Sigmoid colon (tissue), 4 donors: ENCODE measurements around the gene CLDN10.

Experiments used
- CTCF ChIP-seq, 4 experiments: fragments of 450-650 bp in 3 of 4; fragments of 200-600 bp in 1 of 4; IDR thresholded peaks; one replicate each; pipeline ENCODE4 v1.5.1; 2016 to 2019; ENCODE audit warnings: antibody characterized with exemption in 4 of 4, mild to moderate bottlenecking in 3 of 4, moderate library complexity in 2 of 4
- POLR2A ChIP-seq, 2 donors: fragments of 450-650 bp; IDR thresholded peaks; one replicate each; pipeline ENCODE4 v1.6.1; 2016; ENCODE audit warnings: antibody characterized with exemption in 2 of 2, mild to moderate bottlenecking in 2 of 2, moderate library complexity in 2 of 2
- POLR2AphosphoS5 ChIP-seq, 4 donors: sonication (generic); formaldehyde crosslinking; IDR thresholded peaks; one replicate each; pipeline ENCODE4 v1.6.1; 2017; ENCODE audit warnings: antibody characterized with exemption in 4 of 4

- no peak for TF ChIP-seq CTCF (IDR thresholded peaks at IDR 0.05)
- no peak for TF ChIP-seq POLR2AphosphoS5 (IDR thresholded peaks at IDR 0.05)
- no peak for TF ChIP-seq POLR2A (IDR thresholded peaks at IDR 0.05)
Observed at GRCh38 chr13:95564733-95565291, 12.3 kb downstream of the CLDN10 start.
